Measurements from ENCODE around the gene TMEM120A.
"Not testable (repeated sequence)": the region's sequence is repeated elsewhere in the genome, so short reads cannot be mapped to it uniquely, and the experiment has no call there.

- TF ChIP-seq POLR2A, CTCF, EP300 (IDR thresholded peaks at IDR 0.05): not testable (repeated sequence)
These were observed 35.3 kb upstream of the TMEM120A start for GRCh38 chr7:76029682-76030081.
